Gastroesophageal sphincter (tissue), 4 donors: ENCODE data around the gene TRIM58. TPM values are rescaled to one million over a fixed set of nuclear protein-coding genes. Genes with fewer than 3 reads are reported as not detected.
A peak's percentile ranks its signal among the peaks of the same experiment; 100 is the strongest.

Experiments
- ATAC-seq: fragments of 150-250 bp; one replicate; pipeline ENCODE4 v1.9.1; 2016; ENCODE audit warnings: mild to moderate bottlenecking, moderate library complexity
- H3K27ac ChIP-seq, 4 donors: fragments of 200-600 bp; sonication (generic) in 3 of 4; 1 replicate in 3 of 4; 2 replicates in 1 of 4; pipeline ENCODE4 v1.5.1; 2016 to 2019
- H3K27me3 ChIP-seq: fragments of 200-600 bp; sonication (generic); one replicate; pipeline ENCODE4 v1.5.1; 2019
- H3K36me3 ChIP-seq, 2 donors: fragments of 200-600 bp; sonication (generic); one replicate each; pipeline ENCODE4 v1.5.1; 2019; ENCODE audit warnings: control low read depth in 1 of 2
- H3K4me1 ChIP-seq, 3 donors: fragments of 200-600 bp; sonication (generic); 1 replicate in 2 of 3; 2 replicates in 1 of 3; pipeline ENCODE4 v1.5.1; 2016 to 2019; ENCODE audit warnings: control low read depth in 2 of 3
- H3K4me3 ChIP-seq, 2 donors: fragments of 200-600 bp; sonication (generic); one replicate each; pipeline ENCODE4 v1.5.1; 2019; ENCODE audit warnings: mild to moderate bottlenecking in 1 of 2, moderate library complexity in 1 of 2
- H3K9me3 ChIP-seq, 3 donors: fragments of 200-600 bp; sonication (generic); one replicate each; pipeline ENCODE4 v1.5.1; 2017 to 2019; ENCODE audit warnings: control low read depth in 2 of 3
- CTCF ChIP-seq, 4 experiments: fragments of 200-600 bp in 2 of 4; fragments of 450-650 bp in 2 of 4; sonication (generic) in 1 of 4; IDR thresholded peaks; one replicate each; pipeline ENCODE4 v1.5.1; 2017 to 2019; ENCODE audit warnings: antibody characterized with exemption in 4 of 4, mild to moderate bottlenecking in 2 of 4, moderate library complexity in 2 of 4
- EP300 ChIP-seq: sonication (generic); formaldehyde crosslinking; IDR thresholded peaks from one replicate; pipeline ENCODE4 v1.6.1; 2017; ENCODE audit warnings: antibody characterized with exemption, mild to moderate bottlenecking
- POLR2A ChIP-seq, 2 donors: fragments of 450-650 bp; IDR thresholded peaks; one replicate each; pipeline ENCODE4 v1.6.1; 2017; ENCODE audit warnings: antibody characterized with exemption in 2 of 2, mild to moderate bottlenecking in 2 of 2, moderate library complexity in 1 of 2
- POLR2AphosphoS5 ChIP-seq: sonication (generic); formaldehyde crosslinking; IDR thresholded peaks from one replicate; pipeline ENCODE4 v1.6.1; 2017; ENCODE audit warnings: antibody characterized with exemption
- WGBS, 2 donors: methylation state at CpG; one replicate each; pipeline ENCODE4 v1.1.5; 2018; ENCODE audit warnings: low coverage in 1 of 2; 5-methylcytosine and 5-hydroxymethylcytosine counted together
- total RNA-seq, 4 donors: library from RNA; depleted of rRNA; stranded (reverse); fragments of >200 nt; gene quantifications; one replicate each; pipeline ENCODE4 v1.1.0, GENCODE V29; 2016

Gene TRIM58
- total RNA-seq, 4 donors from 2014 or later = 0.81 to 9.1 (median 0.89) TPM; not detected in 1

- Histone ChIP-seq H3K36me3 (no peaks in the 10 kb centered on the region), H3K4me1 (peaks cover 0 to 12% (median 0%) of the 10 kb centered on the region in 3 donors), H3K9me3 (peaks cover 0 to 6% (median 0%) of the 10 kb centered on the region in 3 donors), H3K27ac (no peak overlapping the region), H3K27me3 (peaks cover 54% of the 10 kb centered on the region), H3K4me3 (no peak overlapping the region)
- 78 to 79% methylated on average over 11 to 13 of the region's 14 CpGs for WGBS, 2 donors
- ATAC-seq = no peak
- TF ChIP-seq EP300 (no peak), CTCF (IDR thresholded peaks at IDR 0.05) (no peak), POLR2AphosphoS5 (no peak), POLR2A (IDR thresholded peaks at IDR 0.05) (no peak)
Measured at GRCh38 chr1:247854899-247855545, 2.0 kb upstream of the TRIM58 start.

GRCh38 chr1:247855911-247856310 lies 1.1 kb upstream of the TRIM58 start:
- 63 to 74% methylated on average over 3 to 4 of the region's 4 CpGs for WGBS, 2 donors
- no peak overlapping the region for H3K4me3 ChIP-seq
- H3K4me1 ChIP-seq = peaks cover 0 to 12% (median 0%) of the 10 kb centered on the region in 3 donors
- ATAC-seq = no peak
- peaks cover 0 to 6% (median 0%) of the 10 kb centered on the region in 3 donors for H3K9me3 ChIP-seq
- H3K27ac ChIP-seq = no peak overlapping the region
- peaks cover 54% of the 10 kb centered on the region for H3K27me3 ChIP-seq
- TF ChIP-seq CTCF (IDR thresholded peaks at IDR 0.05) (no peak), POLR2A (IDR thresholded peaks at IDR 0.05) (no peak)
- no peaks in the 10 kb centered on the region for H3K36me3 ChIP-seq

- H3K9me3 ChIP-seq = peaks cover 0 to 6% (median 0%) of the 10 kb centered on the region in 3 donors
- H3K4me3 ChIP-seq = peak overlapping the region in 1 of 2 donors; percentile 48
- H3K27me3 ChIP-seq = peaks cover 59% of the 10 kb centered on the region
- H3K27ac ChIP-seq = no peak overlapping the region
- H3K36me3 ChIP-seq = no peaks in the 10 kb centered on the region
- TF ChIP-seq CTCF (IDR thresholded peaks at IDR 0.05) = no peak
- TF ChIP-seq POLR2A (IDR thresholded peaks at IDR 0.05) = no peak
- no peak for TF ChIP-seq POLR2AphosphoS5
- no peak for TF ChIP-seq EP300
- WGBS, 2 donors = 47 to 50% methylated on average over 7 to 13 of the region's 15 CpGs
- no peak for ATAC-seq
- H3K4me1 ChIP-seq = peaks cover 0 to 12% (median 0%) of the 10 kb centered on the region in 3 donors
Measured at GRCh38 chr1:247857985-247858619, 1.1 kb downstream of the TRIM58 start.

DNA sequence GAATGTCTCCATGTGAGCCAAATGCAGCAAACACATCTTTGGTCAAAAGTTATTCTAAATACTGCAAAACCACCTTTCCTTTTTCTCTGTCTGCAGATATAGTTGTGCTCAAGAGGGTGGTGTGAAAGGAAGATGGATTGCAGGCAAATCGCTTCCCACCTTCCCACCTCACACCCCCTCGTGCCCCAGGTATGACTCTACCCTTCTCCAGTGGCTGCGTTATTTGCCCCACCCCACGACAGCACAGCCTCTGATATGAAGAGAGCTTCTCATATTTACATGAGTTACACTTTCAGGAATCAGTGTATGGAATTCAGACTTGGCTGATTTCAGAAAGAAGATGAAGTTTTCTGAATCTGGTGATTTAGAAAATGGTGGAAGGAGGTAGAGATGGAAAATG lies 5.8 kb downstream of the TRIM58 start:
- WGBS, 2 donors = 50% methylated on average over 4 of the region's 4 CpGs; no CpG with 5 or more reads in 1 of the 2 donors
- Histone ChIP-seq H3K36me3 (no peaks in the 10 kb centered on the region), H3K27ac (no peak overlapping the region), H3K4me1 (peaks cover 0 to 3% (median 0%) of the 10 kb centered on the region in 3 donors), H3K27me3 (peaks cover 23% of the 10 kb centered on the region), H3K4me3 (no peak overlapping the region), H3K9me3 (no peaks in the 10 kb centered on the region)
- TF ChIP-seq CTCF (IDR thresholded peaks at IDR 0.05) (no peak), POLR2A (IDR thresholded peaks at IDR 0.05) (no peak)
- ATAC-seq = no peak

DNA sequence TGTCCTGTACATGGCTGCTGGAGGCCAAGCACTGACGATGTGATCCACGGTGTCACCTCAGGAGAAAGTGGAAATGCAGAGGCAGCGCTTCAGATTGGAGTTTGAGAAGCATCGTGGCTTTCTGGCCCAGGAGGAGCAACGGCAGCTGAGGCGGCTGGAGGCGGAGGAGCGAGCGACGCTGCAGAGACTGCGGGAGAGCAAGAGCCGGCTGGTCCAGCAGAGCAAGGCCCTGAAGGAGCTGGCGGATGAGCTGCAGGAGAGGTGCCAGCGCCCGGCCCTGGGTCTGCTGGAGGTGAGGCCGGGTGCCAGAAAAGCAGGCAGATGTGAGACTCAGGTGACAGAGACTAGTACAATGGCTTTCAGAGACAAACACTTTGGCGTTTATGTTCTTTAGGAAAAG lies 7.7 kb downstream of the TRIM58 start:
- no peaks in the 10 kb centered on the region for H3K4me1 ChIP-seq
- no peak overlapping the region for H3K4me3 ChIP-seq
- TF ChIP-seq CTCF (IDR thresholded peaks at IDR 0.05) (no peak), EP300 (no peak), POLR2A (IDR thresholded peaks at IDR 0.05) (no peak), POLR2AphosphoS5 (no peak)
- no peaks in the 10 kb centered on the region for H3K9me3 ChIP-seq
- 80 to 100% methylated on average over 1 to 15 of the region's 17 CpGs for WGBS, 2 donors
- H3K27me3 ChIP-seq = peaks cover 5% of the 10 kb centered on the region
- H3K27ac ChIP-seq = no peak overlapping the region
- no peak for ATAC-seq
- H3K36me3 ChIP-seq = no peaks in the 10 kb centered on the region
